ENCODE data around the gene MED23. TPM values are rescaled to one million over a fixed set of nuclear protein-coding genes. Genes with fewer than 3 reads are reported as not detected.
"Not testable (repeated sequence)": the region's sequence is repeated elsewhere in the genome, so short reads cannot be mapped to it uniquely, and the experiment has no call there.

Gene MED23
- total RNA-seq, 1 experiment from 2014 or later, result 21.3 TPM

DNA sequence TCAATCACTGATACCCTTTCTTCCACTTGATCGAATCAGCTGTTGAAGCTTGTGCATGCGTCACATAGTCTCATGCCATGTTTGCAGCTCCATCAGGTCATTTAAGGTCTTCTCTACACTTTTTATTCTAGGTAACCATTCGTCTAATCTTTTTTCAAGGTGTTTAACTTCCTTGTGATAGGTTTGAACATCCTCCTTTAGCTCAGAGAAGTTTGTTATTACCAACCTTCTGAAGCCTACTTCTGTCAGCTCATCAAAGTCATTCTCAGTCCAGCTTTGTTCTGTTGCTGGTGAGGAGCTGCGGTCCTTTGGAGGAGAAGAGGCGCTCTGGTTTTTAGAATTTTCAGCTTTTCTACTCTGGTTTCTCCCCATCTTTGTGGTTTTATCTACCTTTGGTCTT, 97.1 kb downstream of the MED23 start:
- POLR2A ChIA-PET (ENCODE audit: unreplicated experiment); H2AFZ ChIP-seq; H3K4me1 ChIP-seq (replicated peaks; ENCODE audit: insufficient read depth); CTCF ChIA-PET; H3K79me2 ChIP-seq (ENCODE audit: low read depth); DNase-seq; H3K9me3 ChIP-seq (ENCODE audit: insufficient read depth, low read depth); H3F3A ChIP-seq (ENCODE audit: insufficient read depth, low read depth); H4K20me1 ChIP-seq (ENCODE audit: insufficient read depth); H3K36me3 ChIP-seq (ENCODE audit: low read depth); BruUV-seq (replicated peaks); H3K27ac ChIP-seq; H3K4me2 ChIP-seq; H3K27me3 ChIP-seq (ENCODE audit: insufficient read depth, low read depth); H3K9me2 ChIP-seq (ENCODE audit: insufficient read depth); H3K4me3 ChIP-seq: not testable (repeated sequence)
- intact Hi-C loops (cut with micrococcal nuclease; ENCODE audit: unreplicated experiment), result loop anchor here (5.0 kb wide), 1 partner anchor 414 kb away; no protein-coding TSS in a partner anchor

DNA sequence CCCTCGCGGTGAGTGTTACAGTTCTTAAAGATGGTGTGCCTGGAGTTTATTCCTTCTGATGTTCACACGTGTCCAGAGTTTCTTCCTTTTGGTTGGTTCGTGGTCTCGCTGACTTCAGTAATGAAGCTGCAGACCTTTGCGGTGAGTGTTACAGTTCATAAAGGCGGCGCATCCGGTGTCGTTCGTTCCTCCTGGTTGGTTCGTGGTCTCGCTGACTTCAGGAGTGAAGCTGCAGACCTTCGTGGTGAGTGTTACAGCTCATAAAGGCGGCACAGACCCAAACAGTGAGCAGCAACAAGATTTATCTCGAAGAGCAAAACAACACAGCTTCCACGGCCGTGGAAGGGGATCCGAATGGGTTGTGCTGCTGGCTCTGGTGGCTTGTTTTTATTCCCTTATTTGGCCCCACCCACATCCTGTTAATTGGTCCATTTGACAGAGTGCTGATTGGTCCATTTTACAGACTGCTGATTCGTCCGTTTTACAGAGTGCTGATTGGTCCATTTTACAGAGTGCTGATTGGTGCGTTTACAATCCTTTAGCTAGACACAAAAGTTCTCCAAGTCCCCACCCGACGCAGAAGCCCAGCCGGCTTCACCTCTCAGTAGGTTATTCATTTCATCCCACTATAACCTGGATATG, 103.2 kb downstream of the MED23 start:
- BruUV-seq (replicated peaks), result no TSS peak
- H2AFZ ChIP-seq, result no peak overlapping the region

DNA sequence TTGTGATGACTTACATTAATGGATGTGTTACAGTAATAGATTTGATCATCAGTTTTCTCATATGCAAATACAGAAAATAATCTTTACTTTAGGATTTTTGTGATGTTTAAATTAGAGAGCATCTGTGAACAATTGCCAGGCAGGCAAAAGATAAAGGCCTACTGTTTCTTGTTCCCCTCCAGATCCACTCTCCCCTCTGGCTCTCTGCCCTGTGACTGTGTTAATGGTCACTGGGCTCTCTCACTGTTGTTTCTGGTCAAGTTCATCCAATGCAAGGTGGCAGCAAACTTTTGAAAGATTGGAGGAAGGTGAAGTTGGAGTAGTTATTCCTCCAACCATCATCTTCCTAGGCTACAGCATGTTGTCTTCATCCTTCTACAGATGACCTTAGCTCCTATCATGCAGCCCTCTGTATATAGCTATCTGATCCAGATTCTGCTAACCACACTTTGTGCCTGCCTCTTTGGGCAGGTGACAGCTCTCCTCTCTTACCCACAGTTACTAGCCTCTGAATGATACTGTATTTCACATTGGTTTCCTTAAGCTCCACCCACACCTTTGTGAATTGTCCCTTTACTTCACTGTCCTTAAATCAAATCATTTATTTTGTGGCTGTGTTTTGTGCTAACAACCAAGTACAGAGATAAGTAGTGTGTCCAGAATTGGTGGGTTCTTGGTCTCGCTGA, 103.9 kb downstream of the MED23 start:
- POLR2A ChIA-PET (ENCODE audit: unreplicated experiment), result no interaction called here
- no peaks in the 10 kb centered on the region for H3K79me2 ChIP-seq (ENCODE audit: low read depth)
- no peaks in the 10 kb centered on the region for H3K4me1 ChIP-seq (replicated peaks; ENCODE audit: insufficient read depth)
- H3K27me3 ChIP-seq (ENCODE audit: insufficient read depth, low read depth), result no peaks in the 10 kb centered on the region
- H2AFZ ChIP-seq, result no peak overlapping the region
- no peaks in the 10 kb centered on the region for H3K36me3 ChIP-seq (ENCODE audit: low read depth)
- no peaks in the 10 kb centered on the region for H3K9me2 ChIP-seq (ENCODE audit: insufficient read depth)
- H3K4me3 ChIP-seq, result no peak overlapping the region
- H3K27ac ChIP-seq, result no peak overlapping the region
- no peaks in the 10 kb centered on the region for H3F3A ChIP-seq (ENCODE audit: insufficient read depth, low read depth)
- CTCF ChIA-PET, result no interaction called here
- DNase-seq, result no peak
- TF ChIP-seq, protein P1, sequence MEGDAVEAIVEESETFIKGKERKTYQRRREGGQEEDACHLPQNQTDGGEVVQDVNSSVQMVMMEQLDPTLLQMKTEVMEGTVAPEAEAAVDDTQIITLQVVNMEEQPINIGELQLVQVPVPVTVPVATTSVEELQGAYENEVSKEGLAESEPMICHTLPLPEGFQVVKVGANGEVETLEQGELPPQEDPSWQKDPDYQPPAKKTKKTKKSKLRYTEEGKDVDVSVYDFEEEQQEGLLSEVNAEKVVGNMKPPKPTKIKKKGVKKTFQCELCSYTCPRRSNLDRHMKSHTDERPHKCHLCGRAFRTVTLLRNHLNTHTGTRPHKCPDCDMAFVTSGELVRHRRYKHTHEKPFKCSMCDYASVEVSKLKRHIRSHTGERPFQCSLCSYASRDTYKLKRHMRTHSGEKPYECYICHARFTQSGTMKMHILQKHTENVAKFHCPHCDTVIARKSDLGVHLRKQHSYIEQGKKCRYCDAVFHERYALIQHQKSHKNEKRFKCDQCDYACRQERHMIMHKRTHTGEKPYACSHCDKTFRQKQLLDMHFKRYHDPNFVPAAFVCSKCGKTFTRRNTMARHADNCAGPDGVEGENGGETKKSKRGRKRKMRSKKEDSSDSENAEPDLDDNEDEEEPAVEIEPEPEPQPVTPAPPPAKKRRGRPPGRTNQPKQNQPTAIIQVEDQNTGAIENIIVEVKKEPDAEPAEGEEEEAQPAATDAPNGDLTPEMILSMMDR (conservative IDR thresholded peaks at IDR 0.05), result no peak
- TF ChIP-seq EZH2 (IDR thresholded peaks at IDR 0.05; ENCODE audit: low read depth), result no peak
- intact Hi-C loops (cut with micrococcal nuclease; ENCODE audit: unreplicated experiment), result no loop called here
- H3K4me2 ChIP-seq, result no peak overlapping the region
- BruUV-seq (replicated peaks), result no TSS peak
- H3K9me3 ChIP-seq (ENCODE audit: insufficient read depth, low read depth), result no peaks in the 10 kb centered on the region
- H4K20me1 ChIP-seq (ENCODE audit: insufficient read depth), result no peaks in the 10 kb centered on the region

More for the DNA sequence above, 103.2 kb downstream of the MED23 start:
- no peak overlapping the region for H3K27ac ChIP-seq
- no peaks in the 10 kb centered on the region for H3K36me3 ChIP-seq (ENCODE audit: low read depth)
- TF ChIP-seq EZH2 (IDR thresholded peaks at IDR 0.05; ENCODE audit: low read depth), result no peak
- TF ChIP-seq, protein P1 (conservative IDR thresholded peaks at IDR 0.05), result no peak
- POLR2A ChIA-PET (ENCODE audit: unreplicated experiment), result no interaction called here
- no peaks in the 10 kb centered on the region for H3K9me2 ChIP-seq (ENCODE audit: insufficient read depth)
- no peaks in the 10 kb centered on the region for H3K9me3 ChIP-seq (ENCODE audit: insufficient read depth, low read depth)
- no peaks in the 10 kb centered on the region for H3K4me1 ChIP-seq (replicated peaks; ENCODE audit: insufficient read depth)
- CTCF ChIA-PET, result no interaction called here
- no peak overlapping the region for H3K4me3 ChIP-seq
- no peaks in the 10 kb centered on the region for H3F3A ChIP-seq (ENCODE audit: insufficient read depth, low read depth)
- no peaks in the 10 kb centered on the region for H3K27me3 ChIP-seq (ENCODE audit: insufficient read depth, low read depth)
- intact Hi-C loops (cut with micrococcal nuclease; ENCODE audit: unreplicated experiment), result no loop called here
- no peak for DNase-seq
- H3K79me2 ChIP-seq (ENCODE audit: low read depth), result no peaks in the 10 kb centered on the region
- no peak overlapping the region for H3K4me2 ChIP-seq
- no peaks in the 10 kb centered on the region for H4K20me1 ChIP-seq (ENCODE audit: insufficient read depth)

Other genes with a start within 250 kb of the MED23 start
- not detected in 2 replicates for gene ARG1, start 55.0 kb downstream of the MED23 start, total RNA-seq (2021)
- not detected in 2 replicates for gene ENPP3, start 9.1 kb upstream of the MED23 start, total RNA-seq (2021)
- not detected in 2 replicates for gene OR2A4, start 73.2 kb upstream of the MED23 start, total RNA-seq (2021)
- not detected in 2 replicates for gene CTAGE9, start 82.8 kb upstream of the MED23 start, total RNA-seq (2021)
- 3.0 and 4.1 TPM in 2 replicates for gene ENPP1, start 179.8 kb upstream of the MED23 start, total RNA-seq (2021)

Measured in PC-9 (cell line).